Measurements from ENCODE around the gene ARMC12.

DNA sequence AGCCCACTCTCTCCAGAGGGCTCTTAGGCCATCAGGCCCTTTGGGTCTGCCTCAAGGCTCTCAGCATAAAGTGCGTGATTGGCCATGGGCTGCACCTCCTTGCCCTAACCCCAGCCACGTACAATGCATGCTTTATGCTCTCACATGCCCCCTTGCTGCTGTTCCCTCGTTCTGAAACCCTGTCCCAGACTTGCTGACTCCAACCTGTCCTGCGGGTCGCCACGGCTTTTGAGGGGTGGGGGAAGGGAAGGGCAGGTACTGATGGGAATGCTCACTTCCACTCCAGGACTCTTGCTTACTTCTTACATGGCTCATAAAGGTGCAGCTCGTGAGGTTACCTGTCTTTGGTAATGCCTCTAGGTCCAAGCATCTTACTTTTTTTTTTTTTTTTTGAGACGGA, 6.0 kb downstream of the ARMC12 start:
- TF ChIP-seq, protein P1, sequence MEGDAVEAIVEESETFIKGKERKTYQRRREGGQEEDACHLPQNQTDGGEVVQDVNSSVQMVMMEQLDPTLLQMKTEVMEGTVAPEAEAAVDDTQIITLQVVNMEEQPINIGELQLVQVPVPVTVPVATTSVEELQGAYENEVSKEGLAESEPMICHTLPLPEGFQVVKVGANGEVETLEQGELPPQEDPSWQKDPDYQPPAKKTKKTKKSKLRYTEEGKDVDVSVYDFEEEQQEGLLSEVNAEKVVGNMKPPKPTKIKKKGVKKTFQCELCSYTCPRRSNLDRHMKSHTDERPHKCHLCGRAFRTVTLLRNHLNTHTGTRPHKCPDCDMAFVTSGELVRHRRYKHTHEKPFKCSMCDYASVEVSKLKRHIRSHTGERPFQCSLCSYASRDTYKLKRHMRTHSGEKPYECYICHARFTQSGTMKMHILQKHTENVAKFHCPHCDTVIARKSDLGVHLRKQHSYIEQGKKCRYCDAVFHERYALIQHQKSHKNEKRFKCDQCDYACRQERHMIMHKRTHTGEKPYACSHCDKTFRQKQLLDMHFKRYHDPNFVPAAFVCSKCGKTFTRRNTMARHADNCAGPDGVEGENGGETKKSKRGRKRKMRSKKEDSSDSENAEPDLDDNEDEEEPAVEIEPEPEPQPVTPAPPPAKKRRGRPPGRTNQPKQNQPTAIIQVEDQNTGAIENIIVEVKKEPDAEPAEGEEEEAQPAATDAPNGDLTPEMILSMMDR (IDR thresholded peaks at IDR 0.05; ENCODE audit: poor library complexity): no peak
- no peak for TF ChIP-seq EZH2phosphoT487 (IDR thresholded peaks at IDR 0.05; ENCODE audit: low read depth, severe bottlenecking, unreplicated experiment)

Data from hepatocyte (in vitro differentiated cells).